ENCODE measurements around the gene ERICH4.

GRCh38 chr19:41426952-41427646 is 15.9 kb upstream of the ERICH4 start, which contains the start of gene B3GNT8:
- TF ChIP-seq, protein P1, sequence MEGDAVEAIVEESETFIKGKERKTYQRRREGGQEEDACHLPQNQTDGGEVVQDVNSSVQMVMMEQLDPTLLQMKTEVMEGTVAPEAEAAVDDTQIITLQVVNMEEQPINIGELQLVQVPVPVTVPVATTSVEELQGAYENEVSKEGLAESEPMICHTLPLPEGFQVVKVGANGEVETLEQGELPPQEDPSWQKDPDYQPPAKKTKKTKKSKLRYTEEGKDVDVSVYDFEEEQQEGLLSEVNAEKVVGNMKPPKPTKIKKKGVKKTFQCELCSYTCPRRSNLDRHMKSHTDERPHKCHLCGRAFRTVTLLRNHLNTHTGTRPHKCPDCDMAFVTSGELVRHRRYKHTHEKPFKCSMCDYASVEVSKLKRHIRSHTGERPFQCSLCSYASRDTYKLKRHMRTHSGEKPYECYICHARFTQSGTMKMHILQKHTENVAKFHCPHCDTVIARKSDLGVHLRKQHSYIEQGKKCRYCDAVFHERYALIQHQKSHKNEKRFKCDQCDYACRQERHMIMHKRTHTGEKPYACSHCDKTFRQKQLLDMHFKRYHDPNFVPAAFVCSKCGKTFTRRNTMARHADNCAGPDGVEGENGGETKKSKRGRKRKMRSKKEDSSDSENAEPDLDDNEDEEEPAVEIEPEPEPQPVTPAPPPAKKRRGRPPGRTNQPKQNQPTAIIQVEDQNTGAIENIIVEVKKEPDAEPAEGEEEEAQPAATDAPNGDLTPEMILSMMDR (conservative IDR thresholded peaks at IDR 0.05) = no peak
- TF ChIP-seq ZFX (IDR thresholded peaks at IDR 0.05) = no peak
